Keratinocyte (primary cell): ENCODE data around the gene CRTC1.

Source experiments
- CTCF ChIP-seq, 3 experiments: IDR thresholded peaks in 1 of 3; conservative IDR thresholded peaks in 1 of 3; optimal IDR thresholded peaks in 1 of 3; 2 replicates in 2 of 3; 3 replicates in 1 of 3; pipeline versions ENCODE3 to v1.5.1; 2011; ENCODE audit warnings: low read length in 3 of 3, mild to moderate bottlenecking in 3 of 3, moderate library complexity in 2 of 3, control low read depth in 1 of 3, inconsistent platforms in 1 of 3; ENCODE audit not compliant: insufficient read depth in 2 of 3; ENCODE audit errors: extremely low read depth in 1 of 3
- EZH2 ChIP-seq: IDR thresholded peaks from one replicate; pipeline ENCODE4 v1.6.1; 2012; ENCODE audit warnings: inconsistent platforms, mild to moderate bottlenecking, low read length, moderate library complexity

DNA sequence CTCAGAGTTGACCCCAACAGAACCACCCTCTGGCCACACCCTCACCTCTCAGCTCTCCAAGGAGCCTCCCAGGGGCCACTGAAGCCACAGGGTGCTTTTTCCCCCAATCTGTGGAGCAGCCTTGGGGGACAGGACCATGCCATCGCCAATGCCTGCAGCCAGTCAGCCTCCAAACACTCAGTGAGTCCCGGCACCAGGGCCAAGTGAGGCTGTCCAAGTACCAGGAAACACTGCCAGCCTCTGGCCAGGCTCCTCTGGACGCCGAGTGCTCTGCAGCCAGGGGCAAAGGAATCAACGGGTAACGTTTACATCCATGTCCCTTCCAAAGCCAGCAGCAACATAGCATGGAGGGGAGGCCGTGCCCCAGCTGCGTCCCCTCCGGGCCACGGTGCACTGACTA lies 117.2 kb downstream of the CRTC1 start:
- TF ChIP-seq CTCF (optimal IDR thresholded peaks at IDR 0.05 in 1 of 3, IDR thresholded peaks at IDR 0.05 in 1 of 3, conservative IDR thresholded peaks at IDR 0.05 in 1 of 3; ENCODE audit: extremely low read depth in 1 of 3, insufficient read depth in 2 of 3, low read length in 3 of 3): no peak
- no peak for TF ChIP-seq EZH2
